NOMO-1 treated with dmso at 0.1 percent for 144 hours (cell line): ENCODE data around the gene SELPLG.
"Not testable (repeated sequence)": the region's sequence is repeated elsewhere in the genome, so short reads cannot be mapped to it uniquely, and the experiment has no call there.

ENCODE experiments used
- DNase-seq: peaks from one replicate; lab custom pipeline; 2025; ENCODE audit not compliant: unreplicated experiment; lab: John Stamatoyannopoulos, UW

SELPLG gene

GRCh38 chr12:108656247-108656646 is 22.6 kb upstream of the SELPLG start:
- DNase-seq: not testable (repeated sequence)

DNA sequence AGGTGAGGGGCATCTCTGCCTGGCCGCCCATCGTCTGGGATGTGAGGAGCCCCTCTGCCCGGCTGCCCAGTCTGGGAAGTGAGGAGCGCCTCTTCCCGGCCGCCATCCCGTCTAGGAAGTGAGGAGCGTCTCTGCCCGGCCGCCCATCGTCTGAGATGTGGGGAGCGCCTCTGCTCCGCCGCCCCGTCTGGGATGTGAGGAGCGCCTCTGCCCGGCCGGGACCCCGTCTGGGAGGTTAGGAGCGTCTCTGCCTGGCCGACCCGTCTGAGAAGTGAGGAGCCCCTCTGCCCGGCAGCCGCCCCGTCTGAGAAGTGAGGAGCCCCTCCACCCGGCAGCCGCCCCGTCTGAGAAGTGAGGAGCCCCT is 22.1 kb upstream of the SELPLG start:
- DNase-seq: not testable (repeated sequence)

- DNase-seq: not testable (repeated sequence)
Measured at GRCh38 chr12:108654622-108655021, 20.9 kb upstream of the SELPLG start.

- no peak for DNase-seq
Measured at GRCh38 chr12:108653922-108654321, 20.2 kb upstream of the SELPLG start.

DNA sequence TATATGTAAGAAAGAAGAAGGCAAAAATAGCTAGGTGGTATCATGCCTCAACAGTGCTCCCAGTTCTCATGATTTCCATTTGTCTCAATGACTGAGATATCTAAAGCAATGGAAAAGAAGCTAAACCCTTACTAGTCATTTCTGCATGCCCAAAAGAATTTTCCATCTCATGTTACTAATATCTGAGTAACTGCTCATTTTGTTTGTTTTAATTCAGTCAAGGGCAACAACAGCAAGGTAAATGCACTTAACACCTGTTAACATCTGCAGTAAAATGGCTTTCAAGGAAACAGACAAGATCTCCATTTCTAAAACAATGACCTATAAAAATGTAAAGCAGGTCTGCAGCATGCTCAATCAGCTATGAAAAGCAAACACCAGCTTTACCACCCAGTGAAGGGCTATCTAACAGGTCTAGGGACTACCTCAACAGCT is 19.4 kb upstream of the SELPLG start:
- no peak for DNase-seq

DNA sequence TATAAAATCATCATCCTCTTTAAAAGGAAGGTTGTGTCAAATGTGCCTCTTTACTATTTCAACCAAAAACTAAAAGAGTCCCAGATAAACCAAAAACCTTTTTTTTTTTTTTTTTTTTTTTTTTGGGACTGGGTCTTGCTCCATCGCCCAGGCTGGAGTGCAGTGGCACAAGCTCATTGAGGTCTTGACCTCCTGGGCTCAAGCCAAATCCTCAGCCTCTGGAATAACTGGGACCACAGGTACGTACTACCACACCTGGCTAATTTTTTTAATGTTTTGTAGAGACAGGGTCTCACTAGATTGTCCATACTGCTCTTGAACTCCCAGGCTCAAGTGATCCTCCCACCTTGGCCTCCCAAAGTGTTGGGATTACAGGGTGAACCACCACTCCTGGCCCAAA is 16.4 kb upstream of the SELPLG start:
- no peak for DNase-seq

DNA sequence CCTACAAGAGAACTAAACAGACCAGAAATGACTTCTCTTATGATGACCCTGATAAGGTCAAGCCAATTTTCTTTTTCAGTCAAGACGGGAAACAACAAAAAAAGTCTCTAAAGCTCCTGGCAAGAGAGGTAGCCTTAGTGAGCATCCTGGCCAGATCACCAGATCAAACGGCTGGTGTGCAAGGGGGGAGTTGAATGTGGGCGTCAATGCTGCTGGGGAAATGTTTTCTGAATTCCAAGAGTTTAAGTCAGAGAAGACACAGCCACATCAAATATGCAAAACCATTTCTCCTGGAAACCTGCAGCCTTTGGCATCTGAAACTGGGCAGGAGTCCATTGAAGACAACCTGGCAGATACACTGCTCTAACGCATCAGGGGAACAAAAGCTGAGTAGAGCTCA is 16.0 kb upstream of the SELPLG start:
- no peak for DNase-seq

- no peak for DNase-seq
Measured at GRCh38 chr12:108649126-108649525, 15.4 kb upstream of the SELPLG start.

DNA sequence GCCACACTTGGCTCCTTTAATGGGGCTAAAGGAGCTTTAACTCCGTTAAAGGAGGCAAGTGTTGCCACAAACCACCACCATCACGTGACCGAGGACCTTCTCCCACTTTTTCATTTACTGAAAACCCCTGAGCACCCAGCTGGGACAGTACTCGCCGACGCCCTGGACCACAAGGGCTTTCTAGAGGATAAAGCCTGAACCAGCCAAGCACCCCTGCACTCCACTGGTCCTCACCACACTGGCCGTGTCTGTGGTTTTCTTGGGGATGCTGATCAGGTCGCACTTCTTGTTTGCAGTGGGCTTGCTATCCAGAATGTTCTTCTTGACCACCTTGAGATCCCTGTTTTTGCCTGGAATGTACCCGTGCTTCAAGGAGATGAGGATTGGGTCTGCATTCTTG is 14.7 kb upstream of the SELPLG start:
- no peak for DNase-seq

GRCh38 chr12:108647585-108648287 is 14.0 kb upstream of the SELPLG start:
- no peak for DNase-seq

- DNase-seq: no peak
Measured at GRCh38 chr12:108646600-108647579, 13.2 kb upstream of the SELPLG start.

- no peak for DNase-seq
Measured at GRCh38 chr12:108645686-108646599, 12.2 kb upstream of the SELPLG start.

GRCh38 chr12:108644811-108645120 is 11.1 kb upstream of the SELPLG start:
- no peak for DNase-seq

GRCh38 chr12:108643941-108644810 is 10.5 kb upstream of the SELPLG start:
- DNase-seq: no peak

GRCh38 chr12:108642899-108643654 is 9.4 kb upstream of the SELPLG start:
- no peak for DNase-seq

DNA sequence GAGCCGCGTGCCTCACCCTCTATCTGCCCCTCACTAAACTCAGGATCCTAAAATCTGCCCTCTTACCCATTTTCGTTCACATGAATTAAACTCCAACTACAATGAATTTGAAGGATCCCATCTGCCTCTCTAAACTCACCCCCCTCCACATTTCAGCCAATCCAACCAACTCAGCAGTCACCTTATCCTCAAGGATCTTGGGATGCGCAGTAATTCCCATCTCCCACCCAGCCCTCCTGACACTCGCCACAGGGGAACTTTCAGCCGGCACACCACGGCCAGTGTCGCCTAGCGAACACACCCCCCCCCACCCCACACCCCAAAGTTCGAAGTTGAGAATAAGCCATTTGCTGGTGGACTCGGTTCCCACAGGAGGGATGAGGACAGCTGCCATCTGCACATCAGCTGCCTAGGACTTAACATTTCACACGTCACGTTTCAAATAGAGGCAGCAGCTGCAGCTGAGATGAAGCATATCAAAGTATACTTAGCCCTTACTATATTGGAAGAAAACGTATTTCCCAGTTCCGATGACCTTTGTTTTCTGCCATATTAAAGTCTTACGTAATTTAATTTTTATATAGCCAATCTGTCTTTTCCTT is 8.7 kb upstream of the SELPLG start:
- no peak for DNase-seq

DNA sequence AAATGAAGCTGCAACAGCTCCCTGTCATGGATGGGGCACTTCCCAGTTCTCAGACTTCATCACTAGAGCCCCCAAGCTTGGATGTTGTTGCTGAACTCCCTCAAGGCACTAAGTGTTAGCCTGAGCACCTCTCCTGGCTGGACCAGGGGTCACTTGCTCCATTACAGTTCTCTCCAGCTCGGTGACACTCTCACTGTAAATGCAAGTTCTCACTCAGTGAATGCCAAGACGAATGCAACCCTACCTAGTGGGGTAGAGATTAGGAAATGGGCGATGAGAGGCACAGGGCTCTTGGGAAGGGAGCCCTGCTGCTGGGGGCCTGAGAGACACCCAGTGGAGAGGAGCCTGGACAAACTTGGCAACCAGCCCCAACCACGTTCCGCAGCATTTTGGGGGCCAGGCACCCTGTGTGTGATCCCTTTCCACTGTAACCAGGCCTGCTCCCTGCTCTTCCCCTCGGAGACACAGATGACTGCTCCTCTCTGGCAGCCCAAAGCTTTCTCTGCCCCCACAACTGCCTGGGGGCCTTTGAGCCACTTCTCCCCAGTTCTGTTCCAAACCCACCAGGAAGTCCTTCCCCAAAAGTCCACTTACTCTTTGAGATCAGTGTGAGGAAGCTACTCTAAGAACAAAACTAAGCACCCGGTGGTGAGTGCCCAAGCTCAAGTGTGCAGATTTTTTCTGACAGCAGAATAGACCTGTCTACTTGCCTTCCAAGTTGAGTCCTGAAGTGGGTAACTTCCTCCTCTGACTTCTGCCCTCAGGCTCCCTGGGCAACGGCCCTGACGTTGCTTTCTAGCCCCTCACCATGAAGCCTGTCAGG is 8.0 kb upstream of the SELPLG start:
- DNase-seq: no peak

GRCh38 chr12:108640802-108641445 is 7.2 kb upstream of the SELPLG start:
- DNase-seq: no peak
